GM21528 (cell line): ENCODE results near the gene IL17C.

Experiments
- ATAC-seq: cut with Tn5 transposase; IDR thresholded peaks from one replicate; pipeline ENCODE4 v1.9.1; 2021; ENCODE audit warnings: mild to moderate bottlenecking, moderate library complexity; ENCODE audit not compliant: unreplicated experiment, low FRiP score

Gene IL17C, protein sequence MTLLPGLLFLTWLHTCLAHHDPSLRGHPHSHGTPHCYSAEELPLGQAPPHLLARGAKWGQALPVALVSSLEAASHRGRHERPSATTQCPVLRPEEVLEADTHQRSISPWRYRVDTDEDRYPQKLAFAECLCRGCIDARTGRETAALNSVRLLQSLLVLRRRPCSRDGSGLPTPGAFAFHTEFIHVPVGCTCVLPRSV

DNA sequence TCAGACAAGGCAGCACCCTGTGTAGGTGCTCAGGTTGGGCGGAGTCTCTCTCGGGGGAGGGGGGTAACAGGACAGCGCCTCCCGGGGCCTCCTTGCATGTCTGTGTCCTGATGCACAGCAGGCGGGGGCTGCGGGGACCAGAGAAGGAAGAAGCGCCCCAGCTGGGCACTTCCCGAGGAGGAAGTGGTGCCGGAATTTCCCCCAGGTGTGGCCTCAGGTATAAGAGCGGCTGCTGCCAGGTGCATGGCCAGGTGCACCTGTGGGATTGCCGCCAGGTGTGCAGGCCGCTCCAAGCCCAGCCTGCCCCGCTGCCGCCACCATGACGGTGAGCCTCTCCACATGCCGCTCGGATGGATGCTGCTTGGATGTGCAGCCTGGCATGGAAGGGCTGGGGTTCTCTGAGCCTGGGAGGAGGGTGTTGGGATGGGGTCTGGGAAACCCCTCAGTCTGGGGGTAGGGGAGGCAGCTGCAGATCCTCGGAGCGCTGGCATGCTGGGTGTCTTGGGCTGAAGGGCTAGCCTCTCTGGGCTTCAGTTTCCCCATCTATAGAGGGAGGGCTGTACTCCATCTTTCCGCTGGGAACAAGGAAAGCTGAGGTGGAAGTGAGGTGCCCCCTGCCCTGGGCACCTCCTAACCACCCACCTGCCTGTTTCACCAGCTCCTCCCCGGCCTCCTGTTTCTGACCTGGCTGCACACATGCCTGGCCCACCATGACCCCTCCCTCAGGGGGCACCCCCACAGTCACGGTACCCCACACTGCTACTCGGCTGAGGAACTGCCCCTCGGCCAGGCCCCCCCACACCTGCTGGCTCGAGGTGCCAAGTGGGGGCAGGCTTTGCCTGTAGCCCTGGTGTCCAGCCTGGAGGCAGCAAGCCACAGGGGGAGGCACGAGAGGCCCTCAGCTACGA, at the start of gene IL17C:
Gene IL17C (plus strand): TSS at position 250 of the 908 bp plus-strand sequence. CDS start 70 bp downstream, at position 320.
- no peak for ATAC-seq

DNA sequence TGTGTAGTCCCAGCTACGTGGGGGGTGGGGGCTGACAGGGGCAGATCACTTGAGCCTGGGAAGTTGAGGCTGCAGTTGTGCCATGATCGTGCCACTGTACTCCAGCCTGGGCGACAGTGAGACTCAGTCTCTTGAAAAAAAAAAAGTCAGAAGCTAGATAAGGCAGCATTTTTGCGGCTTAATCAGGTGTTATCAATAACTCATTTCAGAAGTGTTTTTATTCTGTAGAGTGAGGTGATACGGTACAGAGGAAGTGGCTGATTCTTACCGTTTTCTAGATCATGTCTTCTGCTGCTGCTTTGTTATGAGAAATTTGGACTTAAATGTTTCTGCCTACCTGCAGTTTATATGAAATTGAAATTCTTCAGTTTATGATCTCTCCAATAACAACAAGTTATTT, 49.6 kb upstream of the IL17C start:
- ATAC-seq, result no peak

DNA sequence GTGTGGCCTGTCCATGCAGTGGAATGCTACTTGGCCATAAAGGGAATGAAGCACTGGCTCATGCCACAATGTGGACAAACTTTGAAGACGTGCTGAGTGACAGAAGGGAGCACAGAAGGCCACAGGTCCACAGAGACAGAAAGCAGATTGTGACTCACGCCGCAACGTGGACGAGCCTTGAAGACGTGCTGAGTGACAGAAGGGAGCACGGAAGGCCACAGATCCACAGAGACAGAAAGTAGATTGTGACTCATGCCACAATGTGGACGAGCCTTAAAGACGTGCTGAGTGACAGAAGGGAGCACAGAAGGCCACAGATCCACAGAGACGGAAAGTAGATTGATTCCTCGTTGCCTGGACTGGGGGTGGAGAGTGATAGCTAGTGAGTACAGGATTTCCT, 48.9 kb upstream of the IL17C start:
- ATAC-seq, result no peak

DNA sequence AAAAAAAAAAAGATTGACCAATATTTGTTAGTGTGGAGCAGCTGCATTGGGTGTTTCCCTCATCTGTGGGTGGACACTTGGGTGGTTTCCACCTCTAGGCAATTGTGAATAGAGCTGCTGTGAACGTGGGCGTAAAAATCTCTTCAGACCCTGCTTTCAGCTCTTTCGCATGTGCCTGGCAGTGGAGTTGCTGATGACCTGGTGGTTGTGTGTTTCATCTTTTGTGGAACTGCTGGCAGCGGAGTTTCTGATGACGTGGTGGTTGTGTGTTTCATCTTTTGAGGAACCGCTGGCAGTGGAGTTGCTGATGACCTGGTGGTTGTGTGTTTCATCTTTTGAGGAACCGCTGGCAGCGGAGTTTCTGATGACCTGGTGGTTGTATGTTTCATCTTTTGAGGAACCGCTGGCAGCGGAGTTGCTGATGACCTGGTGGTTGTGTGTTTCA, 46.8 kb upstream of the IL17C start:
- ATAC-seq, result no peak

DNA sequence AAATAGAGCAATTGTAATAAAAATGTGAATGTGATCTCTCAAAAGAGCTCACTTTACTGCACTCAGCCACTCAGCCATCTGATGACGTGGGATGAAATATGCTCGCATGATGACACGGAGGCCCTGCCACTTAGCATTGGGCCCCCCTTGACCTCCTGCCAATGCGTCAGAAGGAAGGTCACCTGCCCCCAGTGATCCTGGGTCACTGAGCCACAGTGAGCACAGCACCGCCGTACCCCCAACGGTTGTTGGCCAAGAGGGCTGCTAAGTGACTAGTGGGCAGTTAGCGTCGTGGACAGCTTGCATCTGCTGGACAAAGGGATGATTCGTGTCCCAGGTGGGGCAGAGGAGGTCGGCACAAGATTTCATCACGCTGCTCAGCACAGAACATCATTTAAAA, 45.3 kb upstream of the IL17C start:
- ATAC-seq, result no peak

DNA sequence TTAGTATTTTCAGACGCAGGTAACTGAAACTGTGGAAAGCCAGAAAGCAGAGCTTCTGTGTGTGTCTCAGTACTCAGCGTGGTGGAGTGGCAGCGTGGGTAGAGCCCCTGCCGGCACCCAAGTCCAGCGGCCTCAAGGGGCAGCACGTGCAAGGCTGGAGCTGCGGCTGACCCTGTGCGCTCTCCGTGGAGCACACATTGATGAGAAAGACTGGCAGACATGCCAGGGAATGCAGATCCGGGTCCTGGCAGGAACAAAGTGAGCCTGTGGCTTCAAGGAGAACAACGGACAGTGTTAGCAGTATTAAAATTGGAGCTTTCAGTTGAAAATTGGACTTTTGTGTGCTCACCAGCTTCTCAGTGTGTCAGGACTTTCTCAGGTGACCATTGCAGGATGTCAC, 44.9 kb upstream of the IL17C start:
- no peak for ATAC-seq

DNA sequence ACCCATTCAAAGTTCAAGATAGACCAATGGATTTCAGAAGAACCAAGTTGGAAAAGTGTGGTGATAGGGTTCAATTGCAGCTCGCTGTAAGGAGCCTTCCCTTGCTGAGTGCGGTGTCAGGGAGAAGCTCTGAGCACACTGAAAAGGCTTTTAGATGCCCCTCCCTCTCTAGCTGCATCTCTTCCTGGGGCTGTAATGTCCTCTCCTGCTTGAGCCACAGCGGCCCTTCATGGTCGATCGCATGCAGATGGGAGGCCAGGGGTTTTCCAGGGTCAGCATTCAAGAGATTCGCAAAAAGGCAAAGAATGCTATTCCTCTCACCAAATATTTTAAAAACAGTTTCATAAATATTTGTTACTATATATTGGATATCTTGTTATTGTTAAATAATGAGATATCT, 44.5 kb upstream of the IL17C start:
- no peak for ATAC-seq

DNA sequence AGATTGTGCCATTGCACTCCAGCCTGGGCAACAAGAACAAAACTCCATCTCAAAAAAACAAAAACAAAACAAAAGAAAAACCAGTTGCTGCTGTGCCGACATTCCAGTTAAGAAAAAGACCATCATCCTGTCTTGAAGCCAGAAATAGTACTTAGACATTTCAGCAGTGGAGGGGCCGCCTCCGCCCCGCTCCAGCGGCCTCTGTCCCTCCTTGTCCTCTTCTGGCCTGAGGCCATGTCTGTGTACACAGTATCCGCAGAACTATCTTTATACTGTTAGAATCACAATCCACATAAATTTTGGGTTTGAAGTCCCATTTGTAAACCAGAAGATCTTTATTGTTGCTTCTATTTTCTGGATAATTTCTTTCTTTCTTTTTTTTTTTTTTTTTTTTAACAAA, 43.3 kb upstream of the IL17C start:
- no peak for ATAC-seq

DNA sequence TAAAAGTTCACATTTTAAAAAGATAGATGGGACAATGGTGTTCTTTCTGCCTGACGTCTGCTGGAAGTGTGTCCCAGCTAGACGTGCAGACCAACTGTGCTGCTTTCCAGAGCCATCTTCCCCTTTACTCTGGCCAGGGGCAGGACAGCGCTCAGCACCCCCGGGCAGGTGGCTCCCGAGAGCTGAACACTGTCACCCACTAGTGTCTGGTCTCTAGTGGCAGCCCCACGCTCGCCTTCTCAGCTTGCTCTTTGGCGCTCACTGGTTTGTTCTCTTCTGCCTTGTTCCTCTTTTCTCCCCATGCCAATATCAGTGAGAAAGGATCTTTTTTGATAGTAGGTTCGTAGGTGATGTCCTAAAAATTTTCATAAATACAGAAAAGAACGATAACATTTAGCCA, 42.5 kb upstream of the IL17C start:
- ATAC-seq, result no peak

DNA sequence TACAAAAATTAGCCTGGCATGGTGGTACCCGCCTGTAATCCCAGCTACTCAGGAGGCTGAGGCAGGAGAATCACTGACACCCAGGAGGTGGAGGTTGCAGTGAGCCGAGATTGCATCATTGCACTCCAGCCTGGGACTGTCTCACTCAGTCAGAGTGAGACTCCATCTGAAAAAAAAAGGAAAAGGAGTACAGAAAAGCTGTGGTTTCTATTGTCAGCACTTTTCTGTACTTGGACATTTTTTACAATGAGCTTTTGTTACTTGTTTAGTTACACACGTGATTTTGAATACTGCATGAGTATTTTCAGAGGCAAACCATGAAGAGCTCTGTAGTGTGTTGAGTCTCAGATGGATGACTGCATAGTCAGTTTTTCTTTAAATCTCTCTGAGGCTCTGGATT, 41.9 kb upstream of the IL17C start:
- ATAC-seq, result no peak

DNA sequence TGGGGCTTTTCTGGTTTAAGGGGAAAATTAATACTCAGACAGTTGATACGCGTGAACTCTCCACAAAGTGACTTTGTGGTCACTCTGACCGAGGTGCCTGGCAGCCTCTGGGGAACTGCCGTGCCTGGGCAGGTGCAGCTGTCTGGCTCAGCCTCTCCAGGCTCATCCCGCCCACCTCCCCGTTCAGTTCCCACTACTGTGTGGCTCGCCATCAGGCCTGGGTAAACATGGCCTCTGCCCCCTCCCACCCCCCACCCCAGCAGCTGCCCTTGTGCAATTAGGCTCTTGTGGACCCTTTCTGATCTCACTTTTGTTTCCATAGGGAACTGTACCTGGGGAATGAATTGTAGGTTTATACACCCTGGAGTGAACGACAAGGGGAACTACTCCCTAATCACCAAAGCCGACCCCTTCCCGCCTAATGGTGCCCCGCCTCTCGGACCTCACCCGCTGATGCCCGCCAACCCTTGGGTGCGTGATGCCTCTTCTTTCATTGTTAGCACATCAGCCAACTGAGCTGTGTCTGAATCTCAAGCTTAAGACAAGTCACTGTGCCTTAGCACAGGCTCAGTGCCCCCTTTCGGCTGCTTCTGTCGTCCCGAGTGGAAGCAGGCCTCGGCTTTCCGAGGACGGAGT, 40.4 kb upstream of the IL17C start:
- ATAC-seq, result no peak

DNA sequence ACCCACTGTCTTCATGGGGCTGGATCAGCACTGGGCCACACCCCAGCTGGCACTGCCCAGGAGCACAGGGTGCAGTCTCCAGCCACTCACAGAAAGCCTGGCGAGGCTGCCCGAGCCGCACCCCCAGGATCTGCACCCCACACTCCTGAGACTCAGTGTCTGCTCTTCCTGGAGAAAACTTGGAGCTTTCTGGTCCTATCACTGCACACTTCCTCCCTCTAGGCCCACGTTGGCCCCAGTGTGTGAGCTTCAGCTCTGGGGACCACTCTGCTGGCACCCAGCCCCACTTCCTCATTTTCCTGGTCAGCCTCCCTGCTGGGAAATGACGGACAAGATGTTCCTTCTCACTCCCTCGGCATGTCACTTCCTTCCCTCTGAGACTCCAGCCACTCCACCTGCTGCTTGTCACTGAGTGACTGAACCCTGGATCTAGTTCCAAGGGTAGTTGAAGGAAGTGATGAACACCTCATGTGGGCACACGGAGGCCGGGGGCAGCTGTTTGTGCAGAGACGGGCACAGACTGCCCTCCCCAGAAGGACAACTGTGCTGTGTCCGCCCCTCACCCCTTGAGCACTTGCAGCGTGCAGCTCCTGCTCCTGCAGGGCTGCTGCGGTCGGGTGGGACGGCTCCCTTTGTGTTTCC, 39.2 kb upstream of the IL17C start:
- no peak for ATAC-seq

DNA sequence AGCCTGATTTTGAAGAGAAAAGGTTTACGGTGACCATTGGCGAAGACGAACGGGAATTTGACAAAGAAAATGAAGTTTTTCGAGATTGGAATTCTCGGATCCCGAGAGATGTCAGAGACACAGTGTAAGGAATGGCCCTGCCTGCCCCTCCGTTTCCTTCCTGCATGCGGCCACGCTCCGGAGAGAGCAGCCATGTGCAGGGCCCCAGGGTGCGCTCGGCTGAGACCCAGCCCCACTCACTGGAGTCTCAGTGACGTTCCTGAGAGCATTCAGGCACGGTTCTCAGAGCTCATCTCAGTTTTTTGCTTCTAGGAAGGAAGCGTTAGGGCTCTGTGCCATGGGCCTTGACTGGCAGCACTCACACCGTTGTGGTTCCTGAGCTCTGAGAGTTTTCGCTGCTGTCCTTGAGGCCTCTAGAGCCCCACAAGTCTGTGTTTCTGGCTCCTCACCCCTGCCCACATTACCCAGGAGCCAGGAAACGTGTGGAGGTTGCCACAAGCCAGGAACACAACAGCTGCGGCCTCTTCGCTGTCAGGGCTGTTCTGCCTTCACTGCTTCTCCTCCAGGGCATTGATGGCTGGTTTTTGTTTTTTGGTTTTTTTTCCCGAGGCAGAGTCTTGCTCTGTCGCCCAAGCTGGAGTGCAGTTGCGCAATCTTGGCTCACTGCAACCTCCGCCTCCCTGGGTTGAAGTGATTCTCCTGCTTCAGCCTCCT, 38.4 kb upstream of the IL17C start:
- ATAC-seq, result no peak

DNA sequence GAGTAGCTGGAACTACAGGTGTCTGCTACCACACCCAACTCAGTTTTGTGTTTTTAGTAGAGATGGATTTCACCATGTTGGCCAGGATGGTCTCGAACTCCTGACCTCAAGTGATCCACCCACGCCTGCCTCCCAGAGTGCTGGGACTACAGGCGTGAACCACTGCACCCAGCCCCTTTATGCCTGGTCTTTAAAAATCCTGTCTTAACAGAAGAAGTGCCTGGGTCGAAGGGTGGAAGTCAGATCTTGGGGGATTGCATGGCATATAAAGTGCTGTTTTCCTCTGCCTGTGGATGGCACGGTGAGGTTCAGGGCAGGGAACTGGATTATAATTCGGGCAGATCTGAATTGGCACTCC, 37.9 kb upstream of the IL17C start:
- no peak for ATAC-seq

DNA sequence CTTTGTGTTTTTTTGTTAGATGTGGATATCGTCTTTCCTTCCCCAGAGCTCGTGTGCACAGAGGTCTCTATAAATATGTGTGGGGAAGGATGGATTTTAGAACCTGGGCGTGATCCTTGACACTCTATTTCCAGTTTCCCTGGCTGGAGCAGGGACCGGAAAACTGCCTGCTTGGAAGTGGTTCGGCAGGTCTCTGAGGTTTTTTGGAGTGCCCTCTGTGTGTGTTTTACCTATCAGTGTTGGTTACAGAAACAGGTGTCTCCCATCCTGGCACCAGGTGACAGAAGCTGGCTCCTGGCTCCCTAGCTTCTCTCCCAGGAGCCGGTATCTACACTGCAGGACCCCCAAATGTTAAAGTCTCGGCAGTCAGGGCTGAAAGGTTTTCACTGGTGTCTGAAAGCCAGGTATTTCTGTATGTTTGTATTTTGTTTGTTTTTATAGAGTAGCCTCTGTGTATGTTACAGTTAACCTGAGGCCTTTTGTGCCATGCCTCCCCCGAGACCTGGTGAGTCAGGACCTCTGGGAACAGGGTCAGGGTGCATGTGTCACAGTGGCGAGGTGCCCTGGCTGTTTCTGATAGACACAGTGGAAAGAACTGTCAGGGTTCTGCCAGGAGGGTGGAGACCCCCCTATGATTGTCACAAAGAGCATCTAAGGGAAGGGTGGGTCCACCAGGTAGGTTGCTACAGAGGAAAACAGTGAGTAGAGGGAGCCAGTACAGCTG, 36.9 kb upstream of the IL17C start:
- ATAC-seq, result no peak

DNA sequence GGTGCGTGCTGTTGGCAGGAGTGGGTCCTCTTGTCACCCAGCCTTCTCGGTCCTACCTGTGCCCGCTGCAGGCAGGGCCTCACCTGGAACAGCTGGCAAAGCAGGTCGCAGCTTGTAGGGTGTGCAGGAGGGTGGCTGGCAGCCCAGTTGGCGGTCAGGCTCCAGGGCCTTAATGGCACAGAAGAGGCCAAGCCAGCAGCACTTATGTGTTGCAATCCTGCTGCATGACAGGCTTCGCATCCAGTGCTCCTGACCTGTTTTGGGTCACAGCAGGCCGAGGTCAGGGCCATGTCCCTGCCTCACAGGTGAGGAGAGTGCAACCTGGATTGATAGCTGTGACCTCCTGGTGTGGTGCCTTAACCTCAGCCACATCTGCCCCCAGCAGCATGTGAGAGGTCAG, 36.3 kb upstream of the IL17C start:
- no peak for ATAC-seq

DNA sequence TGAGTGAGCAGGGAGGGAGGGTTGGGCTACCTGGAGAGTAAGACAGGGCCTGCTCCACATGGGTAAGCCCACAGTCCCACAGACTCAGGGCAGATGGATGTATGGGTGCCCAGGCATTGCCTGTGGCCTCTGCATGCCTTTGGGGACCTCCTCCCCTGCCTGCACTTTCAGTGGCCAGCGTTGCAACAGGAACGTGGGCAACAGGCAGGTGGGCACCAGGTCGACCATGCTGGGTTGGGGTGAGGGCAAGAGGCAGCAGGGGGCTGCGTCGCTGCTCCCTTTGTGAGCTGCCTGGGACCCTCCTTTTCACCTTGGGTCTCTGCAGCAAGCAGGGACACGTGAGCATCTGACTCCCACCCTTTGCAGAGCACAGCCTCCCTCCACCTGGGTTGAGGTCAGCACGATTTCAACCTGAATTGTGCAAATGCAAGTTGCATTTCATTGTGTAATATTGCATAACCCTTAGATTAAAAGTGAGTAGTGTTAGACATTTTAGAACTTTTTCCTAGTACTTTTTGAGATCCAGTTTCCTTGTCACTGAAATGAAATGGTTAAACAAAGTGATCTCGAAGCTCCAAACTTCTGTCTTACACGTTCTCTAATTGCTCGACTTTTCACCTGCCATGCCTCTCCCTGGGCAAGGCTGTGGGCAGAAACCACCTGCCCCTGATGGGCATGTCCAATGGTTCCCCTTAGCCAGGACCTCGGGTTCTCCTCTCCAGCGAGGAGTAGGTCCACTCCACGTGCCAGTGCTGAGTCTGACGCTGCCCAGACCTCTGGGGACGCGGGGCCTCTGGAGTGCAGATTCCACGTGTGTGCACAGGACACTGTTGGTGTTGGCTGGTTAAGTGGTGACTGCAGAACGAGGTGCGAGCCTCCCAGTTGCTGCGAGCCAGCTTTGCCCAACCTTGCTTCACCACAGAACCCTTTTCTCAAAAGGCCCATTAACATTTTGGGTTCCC, 32.9 kb upstream of the IL17C start:
- no peak for ATAC-seq

DNA sequence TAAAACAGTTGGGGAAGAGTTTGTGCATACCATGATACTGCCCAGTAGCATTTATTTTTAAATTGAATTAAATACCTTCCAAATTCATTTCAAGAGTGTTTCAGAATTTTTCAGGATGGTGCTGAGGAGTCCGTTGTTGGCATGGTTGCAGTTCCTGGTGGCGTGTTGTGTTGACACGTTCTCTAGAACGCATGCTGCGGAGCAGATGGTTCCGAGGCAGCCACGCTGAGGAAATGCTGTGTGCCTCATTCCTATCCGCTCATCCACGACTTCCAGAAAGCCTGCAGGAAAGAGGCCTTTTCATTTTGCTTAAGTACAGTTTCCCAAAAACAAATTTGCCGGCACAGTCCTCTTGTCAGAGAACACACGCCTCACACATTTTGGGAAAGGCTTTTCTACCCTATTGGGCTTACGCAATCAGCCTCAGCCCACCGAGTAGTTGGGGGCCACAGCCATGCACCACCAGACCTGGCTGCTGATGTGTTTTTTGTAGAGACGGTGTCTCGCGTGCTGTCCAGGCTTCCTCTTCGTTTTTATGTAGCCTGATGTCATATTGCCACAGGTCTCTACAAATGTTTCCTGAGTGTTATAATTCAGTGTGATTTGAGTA, 32.1 kb upstream of the IL17C start:
- ATAC-seq, result no peak
